Left kidney (tissue), 8 donors: ENCODE results near the gene AGXT2. TPM values are rescaled to one million over a fixed set of nuclear protein-coding genes. Genes with fewer than 3 reads are reported as not detected.
A peak's percentile ranks its signal among the peaks of the same experiment; 100 is the strongest.

Experiments used
- DNase-seq: peaks from one replicate; pipeline ENCODE4 v3.0.0-alpha.2; 2013
- long read RNA-seq, 8 donors: transcript quantifications; one replicate each; lab custom pipeline, GENCODE V29; 2026
- polyA plus RNA-seq: library from polyadenylated mRNA; unstranded; fragments of 120-200 nt; gene quantifications from one replicate; pipeline ENCODE4 v1.2.1, GENCODE V29; 2013; ENCODE audit not compliant: insufficient read length

The AGXT2 gene
- polyA plus RNA-seq: 45.6 TPM
- long read RNA-seq, donor 1, transcript AGXT2-201 (14 exons, 2,364 nt): major isoform, 16 of 22 reads
- long read RNA-seq, donor 1, partial matches to known transcripts: 0 of 22 reads
- long read RNA-seq, donor 1, other reads (novel, unspliced or antisense): 0 of 22 reads
- long read RNA-seq, donor 2, partial matches to known transcripts: 0 of 2 reads
- long read RNA-seq, donor 2, other reads (novel, unspliced or antisense): 0 of 2 reads
- long read RNA-seq, donor 3, transcript AGXT2-201 (14 exons, 2,364 nt): major isoform, 11 of 15 reads
- long read RNA-seq, donor 3, partial matches to known transcripts: 0 of 15 reads
- long read RNA-seq, donor 3, other reads (novel, unspliced or antisense): 0 of 15 reads
- long read RNA-seq, donor 4: 0 reads
- long read RNA-seq, donor 5, transcript AGXT2-201 (14 exons, 2,364 nt): major isoform, 9 of 29 reads
- long read RNA-seq, donor 5, transcript AGXT2-205 (6 exons, 1,831 nt): minor isoform, 6 of 29 reads
- long read RNA-seq, donor 5, partial matches to known transcripts: 7 of 29 reads
- long read RNA-seq, donor 5, other reads (novel, unspliced or antisense): 6 of 29 reads
- long read RNA-seq, donor 6, transcript AGXT2-205 (6 exons, 1,831 nt): minor isoform, 5 of 13 reads
- long read RNA-seq, donor 6, transcript AGXT2-201 (14 exons, 2,364 nt): major isoform, 7 of 13 reads
- long read RNA-seq, donor 6, partial matches to known transcripts: 0 of 13 reads
- long read RNA-seq, donor 6, other reads (novel, unspliced or antisense): 0 of 13 reads
- long read RNA-seq, donor 7, transcript AGXT2-205 (6 exons, 1,831 nt): major isoform, 5 of 15 reads
- long read RNA-seq, donor 7, transcript AGXT2-201 (14 exons, 2,364 nt): major isoform, 5 of 15 reads
- long read RNA-seq, donor 7, partial matches to known transcripts: 5 of 15 reads
- long read RNA-seq, donor 7, other reads (novel, unspliced or antisense): 0 of 15 reads
- long read RNA-seq, donor 8, partial matches to known transcripts: 0 of 5 reads
- long read RNA-seq, donor 8, other reads (novel, unspliced or antisense): 0 of 5 reads

- DNase-seq: no peak
Measured at GRCh38 chr5:35047785-35048404, at the start of gene AGXT2. AGXT2 (minus strand) TSS chr5:35047949; CDS start chr5:35047892, 57 bp downstream.

- DNase-seq: no peak
Measured at GRCh38 chr5:35096932-35097331, 49.2 kb upstream of the AGXT2 start.

GRCh38 chr5:35096216-35096615 lies 48.5 kb upstream of the AGXT2 start:
- no peak for DNase-seq

- DNase-seq: no peak
Measured at GRCh38 chr5:35095366-35095765, 47.6 kb upstream of the AGXT2 start.

- no peak for DNase-seq
Measured at GRCh38 chr5:35094948-35095347, 47.2 kb upstream of the AGXT2 start.

- no peak for DNase-seq
Measured at GRCh38 chr5:35092703-35093102, 45.0 kb upstream of the AGXT2 start.

- DNase-seq: no peak
Measured at GRCh38 chr5:35091704-35092103, 44.0 kb upstream of the AGXT2 start.

GRCh38 chr5:35089334-35090314 lies 41.9 kb upstream of the AGXT2 start:
- peak; percentile 60 for DNase-seq

- DNase-seq: no peak
Measured at GRCh38 chr5:35087991-35088390, 40.2 kb upstream of the AGXT2 start.

GRCh38 chr5:35083150-35083549 lies 35.4 kb upstream of the AGXT2 start:
- no peak for DNase-seq

GRCh38 chr5:35082530-35082929 lies 34.8 kb upstream of the AGXT2 start:
- no peak for DNase-seq

- no peak for DNase-seq
Measured at GRCh38 chr5:35081134-35081533, 33.4 kb upstream of the AGXT2 start.

- DNase-seq: no peak
Measured at GRCh38 chr5:35073160-35073559, 25.4 kb upstream of the AGXT2 start.

- no peak for DNase-seq
Measured at GRCh38 chr5:35069188-35069587, 21.4 kb upstream of the AGXT2 start.

GRCh38 chr5:35067985-35068384 lies 20.2 kb upstream of the AGXT2 start:
- no peak for DNase-seq

- DNase-seq: no peak
Measured at GRCh38 chr5:35066260-35066795, 18.6 kb upstream of the AGXT2 start.

GRCh38 chr5:35063414-35063813 lies 15.7 kb upstream of the AGXT2 start:
- DNase-seq: no peak

- no peak for DNase-seq
Measured at GRCh38 chr5:35061211-35061770, 13.5 kb upstream of the AGXT2 start.

- DNase-seq: no peak
Measured at GRCh38 chr5:35060236-35060635, 12.5 kb upstream of the AGXT2 start.

- no peak for DNase-seq
Measured at GRCh38 chr5:35059251-35059650, 11.5 kb upstream of the AGXT2 start.
